ENCODE measurements around the gene MAP6. TPM values are rescaled to one million over a fixed set of nuclear protein-coding genes. Genes with fewer than 3 reads are reported as not detected.

The MAP6 gene
- total RNA-seq, 4 donors from 2014 or later: 10.4 to 16.3 (median 11.7) TPM

DNA sequence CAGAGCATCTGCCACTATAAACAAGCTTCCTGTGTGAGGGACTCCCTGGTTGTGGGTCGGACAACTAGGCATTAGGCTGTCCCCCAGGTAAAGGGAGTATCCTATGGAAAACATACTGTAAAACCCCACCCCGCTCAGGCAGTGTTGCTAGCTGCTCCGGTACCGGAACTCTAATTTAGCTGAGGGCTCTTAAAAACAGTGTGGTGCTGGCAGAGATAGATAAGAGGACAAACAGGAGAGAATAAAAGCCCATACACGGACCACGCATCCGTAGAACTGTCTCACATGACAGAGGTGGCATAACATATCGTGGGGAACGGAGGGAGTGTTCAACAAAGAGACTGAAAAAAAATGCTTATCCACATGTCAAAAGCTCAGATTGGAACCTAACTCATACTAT lies 45.4 kb upstream of the MAP6 start:
- no peaks in the 10 kb centered on the region for H3K9me3 ChIP-seq
- no peak for DNase-seq (ENCODE audit: low spot score in 2 of 2)
- H3K27me3 ChIP-seq: no peaks in the 10 kb centered on the region

DNA sequence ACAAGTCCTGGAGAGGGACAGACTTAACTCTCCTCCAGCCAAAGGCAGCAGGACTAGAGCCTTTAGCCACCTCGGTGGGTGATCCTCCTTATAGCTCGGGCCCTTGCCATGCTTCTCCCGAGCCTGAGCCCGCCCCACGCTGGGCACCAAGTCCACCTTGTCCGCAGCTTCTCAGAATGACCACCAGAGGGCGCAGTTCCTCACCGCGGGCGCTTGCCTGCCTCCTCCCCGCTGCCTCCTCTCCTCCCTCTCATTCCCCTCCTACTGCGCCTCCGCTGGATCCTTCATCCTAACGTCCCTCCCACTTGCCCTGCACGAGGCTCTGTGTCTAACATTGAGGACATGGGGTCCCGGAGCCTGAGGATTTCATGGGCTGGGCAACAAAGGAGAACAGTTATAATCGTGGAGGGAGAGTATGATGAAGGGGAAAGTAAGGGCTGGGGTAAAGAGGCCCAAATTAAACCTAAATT lies 37.5 kb upstream of the MAP6 start:
- Histone ChIP-seq H3K27me3 (no peaks in the 10 kb centered on the region), H3K4me1 (peaks cover 0 to 8% (median 0%) of the 10 kb centered on the region in 4 donors), H3K27ac (no peak overlapping the region), H3K36me3 (no peaks in the 10 kb centered on the region), H3K4me3 (no peak overlapping the region), H3K9me3 (no peaks in the 10 kb centered on the region)
- TF ChIP-seq EP300 (IDR thresholded peaks at IDR 0.05) (no peak), POLR2A (IDR thresholded peaks at IDR 0.05) (no peak)
- TF ChIP-seq, protein P1, sequence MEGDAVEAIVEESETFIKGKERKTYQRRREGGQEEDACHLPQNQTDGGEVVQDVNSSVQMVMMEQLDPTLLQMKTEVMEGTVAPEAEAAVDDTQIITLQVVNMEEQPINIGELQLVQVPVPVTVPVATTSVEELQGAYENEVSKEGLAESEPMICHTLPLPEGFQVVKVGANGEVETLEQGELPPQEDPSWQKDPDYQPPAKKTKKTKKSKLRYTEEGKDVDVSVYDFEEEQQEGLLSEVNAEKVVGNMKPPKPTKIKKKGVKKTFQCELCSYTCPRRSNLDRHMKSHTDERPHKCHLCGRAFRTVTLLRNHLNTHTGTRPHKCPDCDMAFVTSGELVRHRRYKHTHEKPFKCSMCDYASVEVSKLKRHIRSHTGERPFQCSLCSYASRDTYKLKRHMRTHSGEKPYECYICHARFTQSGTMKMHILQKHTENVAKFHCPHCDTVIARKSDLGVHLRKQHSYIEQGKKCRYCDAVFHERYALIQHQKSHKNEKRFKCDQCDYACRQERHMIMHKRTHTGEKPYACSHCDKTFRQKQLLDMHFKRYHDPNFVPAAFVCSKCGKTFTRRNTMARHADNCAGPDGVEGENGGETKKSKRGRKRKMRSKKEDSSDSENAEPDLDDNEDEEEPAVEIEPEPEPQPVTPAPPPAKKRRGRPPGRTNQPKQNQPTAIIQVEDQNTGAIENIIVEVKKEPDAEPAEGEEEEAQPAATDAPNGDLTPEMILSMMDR (IDR thresholded peaks at IDR 0.05): peak; percentile 82 to 94 (median 90)
- WGBS, 2 donors: 3 to 5% methylated on average over 17 of the region's 17 CpGs
- no peak for DNase-seq (ENCODE audit: low spot score in 2 of 2)

More for the DNA sequence above, 45.4 kb upstream of the MAP6 start:
- no peak overlapping the region for H3K27ac ChIP-seq
- H3K4me1 ChIP-seq: no peaks in the 10 kb centered on the region
- no peak overlapping the region for H3K4me3 ChIP-seq
- H3K36me3 ChIP-seq: no peaks in the 10 kb centered on the region
- 69 to 87% methylated on average over 9 of the region's 9 CpGs for WGBS, 2 donors
- TF ChIP-seq, protein P1 (IDR thresholded peaks at IDR 0.05): no peak
- no peak for TF ChIP-seq EP300 (IDR thresholded peaks at IDR 0.05)
- no peak for TF ChIP-seq POLR2A (IDR thresholded peaks at IDR 0.05)

DNA sequence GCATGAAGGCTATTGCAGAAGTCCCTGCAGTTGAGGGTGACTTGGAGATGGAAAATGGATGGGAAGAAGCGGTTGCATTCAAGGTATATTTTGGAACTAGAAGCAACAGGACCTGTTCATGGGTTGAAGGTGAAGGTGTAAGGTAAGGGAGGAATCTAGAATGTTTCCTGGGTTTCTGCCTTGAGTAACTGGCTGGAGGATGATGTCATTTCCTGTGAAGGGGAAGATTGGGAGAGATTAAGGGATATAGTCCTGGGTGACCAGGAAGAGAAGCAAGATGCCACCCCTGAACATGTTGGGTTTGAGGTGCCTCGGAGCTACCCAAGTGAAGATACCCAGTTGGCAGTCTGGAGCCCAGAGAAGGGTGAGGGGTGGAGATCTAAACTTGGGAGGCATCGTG lies 36.7 kb upstream of the MAP6 start:
- TF ChIP-seq EP300 (IDR thresholded peaks at IDR 0.05): no peak
- no peaks in the 10 kb centered on the region for H3K9me3 ChIP-seq
- no peak for DNase-seq (ENCODE audit: low spot score in 2 of 2)
- 90 to 92% methylated on average over 3 of the region's 3 CpGs for WGBS, 2 donors
- no peaks in the 10 kb centered on the region for H3K27me3 ChIP-seq
- no peak overlapping the region for H3K4me3 ChIP-seq
- H3K27ac ChIP-seq: no peak overlapping the region
- H3K36me3 ChIP-seq: no peaks in the 10 kb centered on the region
- peaks cover 0 to 8% (median 0%) of the 10 kb centered on the region in 4 donors for H3K4me1 ChIP-seq

DNA sequence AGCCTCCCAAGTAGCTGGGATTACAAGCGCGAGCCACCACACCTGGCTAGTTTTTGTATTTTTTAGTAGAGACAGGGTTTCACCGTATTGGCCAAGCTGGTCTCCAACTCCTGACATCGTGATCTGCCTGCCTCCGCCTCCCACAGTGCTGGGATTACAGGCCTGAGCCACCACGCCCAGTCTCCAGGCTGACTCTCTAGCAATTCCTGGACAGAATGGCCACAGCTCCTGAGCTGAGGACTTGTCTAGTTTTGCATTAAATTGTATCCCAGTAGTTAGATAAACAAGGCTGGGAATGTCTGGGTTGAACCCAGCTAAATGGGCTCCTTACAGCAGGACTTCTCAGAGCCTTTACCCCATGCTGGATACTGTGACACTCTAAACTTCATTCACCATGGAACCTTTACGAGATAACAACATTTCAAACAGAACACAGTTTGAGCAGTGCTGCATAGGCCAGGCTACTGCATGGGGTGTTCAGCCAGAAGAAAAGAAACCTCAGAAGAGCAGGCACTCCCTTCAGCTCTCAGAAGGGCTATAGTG lies 34.9 kb upstream of the MAP6 start:
- Histone ChIP-seq H3K4me3 (no peak overlapping the region), H3K27ac (no peak overlapping the region), H3K27me3 (no peaks in the 10 kb centered on the region), H3K4me1 (peaks cover 0 to 8% (median 0%) of the 10 kb centered on the region in 4 donors), H3K9me3 (no peaks in the 10 kb centered on the region), H3K36me3 (no peaks in the 10 kb centered on the region)
- WGBS, 2 donors: 81 to 82% methylated on average over 7 of the region's 7 CpGs
- TF ChIP-seq POLR2A (IDR thresholded peaks at IDR 0.05) (no peak), EP300 (IDR thresholded peaks at IDR 0.05) (no peak)
- TF ChIP-seq, protein P1 (IDR thresholded peaks at IDR 0.05): no peak
- DNase-seq (ENCODE audit: low spot score in 2 of 2): no peak

DNA sequence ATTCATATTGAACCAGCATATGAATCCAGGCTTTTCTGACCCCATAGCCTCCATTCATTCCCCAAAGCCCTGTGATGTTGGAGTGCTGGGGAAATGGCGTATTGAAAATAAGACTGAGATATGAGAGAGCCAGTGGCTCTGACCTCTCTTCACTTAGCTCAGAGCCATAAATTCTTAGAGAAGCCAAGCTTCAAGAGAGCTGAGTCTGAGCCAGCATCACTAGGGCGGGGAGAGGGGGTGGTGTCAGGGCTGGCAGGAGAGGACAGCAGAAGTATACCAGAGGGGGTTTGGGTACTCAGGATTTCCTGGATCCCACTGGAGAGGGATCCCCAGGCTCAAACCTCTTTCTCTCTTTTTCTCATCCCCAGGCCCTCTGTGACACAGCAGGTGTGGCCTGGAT lies 32.1 kb upstream of the MAP6 start:
- no peaks in the 10 kb centered on the region for H3K36me3 ChIP-seq
- H3K4me1 ChIP-seq: peaks cover 0 to 2% (median 0%) of the 10 kb centered on the region in 4 donors
- H3K4me3 ChIP-seq: no peak overlapping the region
- no peak for DNase-seq (ENCODE audit: low spot score in 2 of 2)
- H3K27ac ChIP-seq: no peak overlapping the region
- no peaks in the 10 kb centered on the region for H3K9me3 ChIP-seq
- H3K27me3 ChIP-seq: no peaks in the 10 kb centered on the region
- 46 to 69% methylated on average over 2 of the region's 2 CpGs for WGBS, 2 donors
- TF ChIP-seq EP300 (IDR thresholded peaks at IDR 0.05) (no peak), POLR2A (IDR thresholded peaks at IDR 0.05) (no peak)
- TF ChIP-seq, protein P1 (IDR thresholded peaks at IDR 0.05): no peak

Measured in tibial nerve (tissue), 4 donors.